ENCODE measurements around the gene USP25.
"Not testable (repeated sequence)": the region's sequence is repeated elsewhere in the genome, so short reads cannot be mapped to it uniquely, and the experiment has no call there.

The USP25 gene

DNA sequence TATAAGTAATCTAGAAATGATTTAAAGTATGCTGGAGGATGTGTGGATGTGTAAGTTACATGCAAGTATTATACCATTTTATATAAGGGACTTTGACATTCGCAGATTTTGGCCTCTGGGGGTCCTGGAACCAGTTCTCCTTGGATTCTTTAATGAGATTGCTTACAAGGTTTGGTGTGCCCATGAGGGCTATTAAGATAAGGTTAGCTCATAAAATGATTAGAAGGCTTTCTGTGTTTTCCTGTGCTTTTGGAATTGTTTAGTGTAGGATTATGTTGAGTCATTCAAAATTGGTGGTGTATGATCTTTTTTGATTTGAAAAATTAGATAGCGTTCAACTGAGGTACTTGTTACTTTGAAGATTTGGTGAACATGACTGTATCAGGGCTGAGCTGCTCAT lies 5.6 kb downstream of the USP25 start:
- DNase-seq, result no peak

DNA sequence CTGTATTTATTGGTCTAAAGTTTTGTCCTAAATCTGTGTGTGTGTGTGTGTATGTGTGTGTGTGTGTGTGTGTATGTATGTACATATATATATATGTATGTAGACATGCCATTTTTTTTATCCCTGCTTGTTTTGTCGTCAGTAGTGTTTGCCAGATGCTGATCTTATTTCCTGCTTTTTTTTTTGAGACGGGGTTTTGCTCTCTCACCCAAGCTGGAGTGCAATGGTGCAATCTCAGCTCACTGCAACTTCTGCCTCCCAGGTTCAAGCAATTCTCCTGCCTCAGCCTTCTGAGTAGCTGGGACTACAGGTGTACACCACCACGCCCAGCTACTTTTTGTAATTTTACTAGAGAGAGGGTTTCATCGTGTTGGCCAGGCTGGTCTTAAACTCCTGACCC lies 6.1 kb downstream of the USP25 start:
- not testable (repeated sequence) for DNase-seq

DNA sequence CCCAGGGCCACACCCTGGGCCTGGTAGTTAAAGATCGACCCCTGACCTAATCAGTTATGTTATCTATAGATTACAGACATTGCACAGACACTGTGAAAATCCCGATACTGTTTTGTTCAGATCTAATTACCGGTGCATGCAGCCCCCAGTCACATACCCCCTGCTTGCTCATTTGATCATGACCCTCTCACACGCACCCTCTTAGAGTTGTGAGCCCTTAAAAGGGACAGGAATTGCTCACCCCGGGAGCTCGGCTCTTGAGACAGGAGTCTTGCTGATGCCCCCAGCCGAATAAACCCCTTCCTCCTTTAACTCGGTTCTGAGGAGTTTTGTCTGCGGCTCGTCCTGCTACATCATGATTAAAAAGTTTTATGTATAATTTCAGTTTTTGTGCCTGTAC lies 9.0 kb downstream of the USP25 start:
- DNase-seq, result not testable (repeated sequence)

DNA sequence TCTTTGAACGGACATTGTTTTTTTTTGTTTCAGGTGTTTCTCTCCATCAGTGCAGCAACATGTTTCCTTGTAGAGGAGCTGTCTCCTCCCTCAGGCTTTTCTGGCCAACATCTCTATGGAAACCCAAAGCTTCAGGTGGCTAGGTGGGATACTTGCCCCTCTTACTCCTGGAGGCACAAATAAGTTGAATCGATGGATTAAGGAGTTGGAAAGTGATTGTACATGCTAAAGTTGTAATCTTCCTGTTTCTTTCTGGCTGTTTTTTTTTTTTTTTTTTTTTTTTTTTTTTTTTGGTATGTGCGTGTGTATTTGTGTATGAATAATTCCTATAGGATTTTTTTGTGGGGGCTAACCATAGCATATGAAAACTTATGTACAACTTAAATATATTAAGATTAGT lies 10.6 kb downstream of the USP25 start:
- no peak for DNase-seq

DNA sequence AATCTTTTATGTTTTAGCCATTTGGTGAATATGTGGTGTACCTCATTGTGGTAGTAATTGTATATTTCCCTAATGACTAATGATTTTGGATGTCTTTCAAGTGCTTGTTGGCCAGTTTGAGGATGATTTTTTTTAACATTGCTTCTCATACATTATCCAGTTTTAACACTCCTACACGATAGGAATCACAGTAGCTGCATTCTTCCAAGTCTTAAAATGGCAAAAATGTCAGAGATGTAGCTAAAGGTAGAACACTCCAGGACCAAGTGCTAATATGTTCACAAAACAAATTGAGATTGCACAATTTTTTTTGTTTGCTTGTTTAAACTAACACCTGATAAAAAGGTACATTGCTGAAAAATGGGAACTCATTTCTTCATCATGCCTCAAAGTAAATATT lies 11.7 kb downstream of the USP25 start:
- DNase-seq, result no peak

DNA sequence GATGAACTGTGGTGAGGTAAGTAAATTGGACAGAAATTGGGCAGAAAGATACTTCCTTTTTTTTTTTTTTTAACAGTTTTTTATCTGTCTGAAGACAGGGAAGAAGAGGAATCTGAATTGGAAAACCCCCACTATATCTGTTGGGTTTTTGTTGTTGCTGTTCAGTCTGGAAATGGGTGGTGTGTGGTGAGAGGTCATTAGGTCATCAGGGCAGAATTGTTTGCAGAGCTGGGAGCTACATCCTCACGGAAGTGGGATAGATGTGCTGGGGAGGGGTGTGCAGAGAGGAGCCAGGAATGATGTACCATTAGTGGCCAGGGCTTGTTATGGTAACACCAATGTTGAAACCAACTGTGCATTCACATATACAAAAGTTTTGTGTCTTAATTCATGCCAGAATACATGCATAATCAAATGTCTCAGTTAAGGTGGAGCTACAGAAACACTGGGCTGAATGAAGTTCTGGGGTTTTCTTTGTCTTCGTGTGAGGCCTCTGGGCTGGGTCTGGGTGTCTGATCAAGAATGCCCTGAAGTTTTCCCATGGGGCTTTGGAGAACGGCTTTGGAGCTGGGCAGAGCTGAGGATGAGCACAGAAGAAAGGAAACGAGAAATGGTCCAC lies 12.4 kb downstream of the USP25 start:
- DNase-seq, result no peak

DNA sequence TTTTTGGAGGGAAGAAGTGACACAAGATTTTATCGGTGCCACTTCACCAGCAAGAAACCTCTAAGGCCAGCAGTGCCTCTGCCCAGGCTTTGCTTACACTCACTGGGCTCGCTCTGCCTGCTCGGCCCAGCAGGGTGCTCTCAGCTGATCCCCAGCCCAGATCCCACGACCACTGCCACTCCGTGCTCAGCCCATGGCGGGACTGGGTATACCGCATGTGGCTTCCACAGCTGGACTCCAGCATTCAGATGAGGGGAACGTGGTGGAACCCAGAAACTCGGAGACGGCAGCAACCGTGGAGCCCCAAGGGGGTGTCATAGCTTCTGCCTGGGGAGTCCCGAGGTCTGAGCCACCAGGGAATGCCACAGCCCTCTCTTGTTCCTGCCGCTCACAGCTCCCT lies 12.9 kb downstream of the USP25 start:
- DNase-seq, result no peak

DNA sequence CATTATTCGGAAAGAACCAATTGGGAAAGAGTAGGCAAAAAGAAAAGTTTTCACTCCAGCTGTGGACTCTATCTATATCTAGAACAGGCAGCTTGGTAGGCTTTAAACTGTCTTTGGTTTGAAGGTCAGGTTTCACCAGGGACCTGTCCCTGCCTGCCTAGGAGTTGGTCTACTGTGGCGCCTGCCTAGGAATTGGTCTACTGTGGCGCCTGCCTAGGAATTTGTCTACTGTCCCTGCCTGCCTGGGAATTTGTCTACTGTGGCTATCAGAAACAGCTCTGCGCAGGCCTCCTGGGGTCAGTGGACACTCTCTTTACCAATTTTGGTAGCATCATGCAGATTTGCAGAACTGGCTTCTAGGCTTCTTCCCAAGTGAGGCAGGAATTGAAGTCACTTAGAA lies 13.8 kb downstream of the USP25 start:
- DNase-seq, result no peak

DNA sequence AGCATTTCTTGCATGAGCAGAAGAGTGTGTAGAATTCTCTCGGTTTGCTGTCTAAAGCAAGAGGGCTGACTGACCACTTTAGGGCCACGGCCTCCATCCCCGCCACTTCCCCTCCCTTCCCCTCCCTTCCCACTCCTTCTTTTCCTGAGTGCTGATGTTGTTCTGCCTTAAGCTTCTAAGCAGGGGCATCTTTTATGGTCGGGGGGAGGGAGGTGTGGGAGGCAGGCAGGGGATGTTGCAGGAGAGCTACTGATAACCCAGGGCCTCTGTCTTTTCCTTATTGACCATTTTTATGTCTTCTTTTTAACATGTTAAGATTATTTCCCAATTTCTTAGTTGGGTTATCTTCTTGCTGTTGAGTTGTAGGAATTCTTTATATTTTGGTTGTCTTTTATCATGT lies 15.1 kb downstream of the USP25 start:
- DNase-seq, result no peak

DNA sequence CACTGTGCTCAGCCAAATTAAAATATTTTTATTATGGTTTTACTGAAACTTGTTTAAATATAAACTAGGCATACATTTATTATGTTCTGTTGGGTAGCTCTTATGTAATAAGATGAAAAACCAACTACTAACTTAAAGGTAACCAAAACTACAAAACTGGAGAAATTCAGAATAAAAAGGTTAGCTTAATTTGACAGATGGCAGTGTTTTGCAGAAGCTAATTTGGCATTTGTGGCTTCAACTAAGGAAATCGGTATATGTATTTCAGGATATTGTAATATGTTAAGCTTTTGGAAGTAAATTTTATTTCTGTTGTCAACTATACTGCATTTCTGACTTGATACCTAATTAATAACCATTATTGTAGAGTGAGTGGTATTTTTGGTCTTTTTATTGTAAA lies 18.8 kb downstream of the USP25 start:
- DNase-seq, result no peak

DNA sequence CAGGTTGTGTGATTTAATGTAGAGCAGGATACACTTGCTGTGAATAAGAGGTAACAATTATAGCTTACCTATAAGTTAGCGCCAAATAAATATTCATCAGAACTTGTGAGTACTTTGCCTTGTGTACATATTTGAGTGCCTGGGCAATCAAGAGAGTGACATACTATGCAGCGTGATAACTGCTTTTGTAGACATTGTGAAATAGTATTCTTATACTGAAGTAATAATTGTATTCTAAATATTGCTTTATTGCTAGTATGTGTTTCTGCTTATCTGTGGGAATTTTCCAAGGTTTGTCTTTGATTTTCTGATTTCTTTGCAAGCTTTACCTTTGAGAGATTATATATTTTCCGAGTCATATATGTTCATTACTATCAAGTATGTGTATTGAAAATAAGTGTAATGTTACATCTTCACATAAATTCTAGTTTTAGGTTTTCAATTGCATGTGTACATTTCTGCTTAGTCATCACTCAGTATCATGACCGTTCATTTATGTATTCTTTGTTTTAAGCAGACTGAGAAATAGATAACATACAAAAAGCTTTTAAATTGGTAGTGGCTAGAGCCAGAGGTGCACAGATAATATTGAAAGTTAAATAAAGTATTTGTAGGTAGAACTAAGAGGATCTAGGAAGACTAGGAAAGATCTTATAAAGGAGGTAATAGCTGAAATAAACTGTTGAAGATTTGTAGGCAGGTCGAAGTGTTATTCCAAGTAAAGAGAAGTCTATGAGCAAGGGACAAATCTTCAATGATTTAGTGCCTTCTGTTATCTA lies 19.5 kb downstream of the USP25 start:
- DNase-seq, result no peak

DNA sequence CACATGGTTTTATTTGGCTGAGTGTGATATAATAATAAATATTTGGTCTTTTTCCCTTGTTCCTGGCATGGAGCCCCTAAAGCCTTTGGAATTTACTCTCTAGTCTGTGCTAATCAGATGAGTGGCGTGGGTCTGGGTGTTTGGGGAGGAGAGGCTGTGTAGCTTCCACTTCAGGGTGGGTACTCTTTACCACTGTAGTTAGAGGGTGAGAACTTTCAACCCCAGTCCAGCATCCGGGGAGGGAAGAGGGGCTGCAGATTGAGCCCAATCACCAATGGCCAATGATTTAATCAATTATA lies 20.0 kb downstream of the USP25 start:
- DNase-seq, result no peak

DNA sequence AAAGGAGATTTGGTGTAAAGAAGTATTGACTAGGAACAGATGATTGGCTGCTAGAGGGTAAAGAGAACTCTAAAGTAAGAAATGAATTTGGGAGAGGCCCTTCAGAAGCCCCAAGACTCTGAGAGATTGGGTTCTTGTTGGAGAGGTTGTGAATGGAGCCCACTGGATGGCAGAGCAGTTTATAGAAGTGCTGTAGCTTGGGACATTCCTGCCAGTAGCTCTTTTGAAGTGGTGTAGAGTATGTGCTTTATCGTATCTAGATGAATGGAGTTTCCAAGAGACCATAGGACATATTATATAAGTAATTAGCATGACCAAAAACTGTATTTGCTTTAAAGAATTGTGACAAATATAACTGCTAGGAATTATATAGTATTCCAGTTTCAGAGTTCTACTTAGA lies 21.3 kb downstream of the USP25 start:
- DNase-seq, result no peak

DNA sequence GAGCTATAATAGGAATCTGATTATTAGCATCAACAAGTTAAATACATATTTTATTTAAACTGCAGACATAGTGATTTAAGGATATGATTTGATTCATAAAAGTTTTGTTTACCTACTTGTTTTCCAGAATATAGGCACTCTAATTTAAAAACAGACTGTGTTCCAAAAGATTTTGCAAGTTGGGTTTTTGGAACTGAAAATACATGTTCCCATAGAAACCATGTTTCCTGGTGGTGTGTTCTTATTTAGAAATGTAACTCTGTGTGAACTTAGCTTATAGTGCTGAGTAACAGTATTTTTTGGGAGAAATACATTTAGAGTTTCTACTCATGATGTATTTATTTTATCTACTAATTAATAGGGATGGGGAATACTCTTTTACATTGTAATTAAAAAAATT lies 21.8 kb downstream of the USP25 start:
- no peak for DNase-seq

DNA sequence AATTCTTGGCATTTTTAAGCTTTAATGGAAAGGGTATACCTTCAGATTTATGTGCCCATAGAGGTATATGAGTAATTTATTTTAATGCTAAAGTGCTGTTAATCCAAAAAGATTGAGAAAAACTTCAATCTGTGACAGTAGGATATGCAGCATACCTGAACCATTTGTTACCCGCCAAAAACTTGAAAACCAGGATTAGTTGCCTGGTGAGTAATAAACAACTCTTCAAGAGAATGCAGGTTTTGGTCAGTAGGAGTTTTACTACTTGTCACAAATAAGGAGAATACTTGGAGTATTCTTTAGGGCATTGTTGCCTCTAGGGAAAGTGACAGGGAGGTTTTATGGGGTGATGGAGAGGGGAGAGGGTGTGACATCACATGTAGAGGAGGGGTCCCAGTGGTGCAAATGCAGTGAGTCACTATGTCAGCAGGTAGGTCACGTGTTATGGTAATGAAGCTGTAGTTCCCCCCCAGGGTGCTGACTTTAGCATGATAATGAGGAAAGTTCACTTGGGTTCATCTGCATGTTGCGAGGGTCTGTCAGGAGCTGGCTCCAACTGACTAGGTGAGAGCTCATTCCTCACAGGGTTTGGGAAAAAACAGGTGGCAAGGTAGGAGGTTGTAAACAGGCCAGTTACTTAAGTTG lies 23.1 kb downstream of the USP25 start:
- DNase-seq, result no peak

DNA sequence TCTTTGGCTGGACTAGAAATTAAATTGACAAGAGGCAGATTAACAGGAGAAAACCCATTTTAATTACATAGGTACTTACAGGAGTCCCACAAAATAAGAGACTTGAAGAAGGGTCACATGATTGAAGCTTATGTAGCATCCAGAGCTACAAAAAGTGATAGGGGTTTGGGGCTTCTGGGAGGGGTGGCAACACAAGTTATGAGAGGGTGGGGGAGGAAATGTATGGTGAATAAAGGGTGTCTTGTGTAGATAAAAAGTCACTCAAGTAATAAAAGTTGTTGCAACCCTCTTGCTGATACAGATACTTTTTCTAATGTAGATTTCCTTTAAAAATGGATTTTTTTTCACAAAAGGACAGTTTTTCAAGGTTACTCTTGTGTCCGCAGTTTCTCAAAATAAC lies 24.0 kb downstream of the USP25 start:
- DNase-seq, result no peak

DNA sequence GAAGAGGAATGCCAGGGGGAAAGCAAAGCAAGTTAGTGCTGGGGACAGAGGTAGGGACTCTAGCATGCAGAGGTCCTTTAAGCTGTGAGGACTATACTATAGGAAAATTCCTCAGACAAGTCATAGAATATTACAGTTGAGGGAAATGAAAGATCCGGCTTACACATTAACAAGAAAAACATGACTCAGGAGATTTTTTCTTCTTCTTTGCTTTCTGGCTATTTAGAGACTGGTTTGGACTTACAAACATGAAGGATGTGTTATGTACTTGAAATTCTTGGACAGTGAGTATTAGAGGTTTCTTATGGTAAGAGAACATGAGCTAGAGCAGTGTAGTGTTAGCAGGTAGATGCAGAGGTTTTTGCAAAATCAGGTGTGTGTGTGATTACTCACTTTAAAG lies 24.9 kb downstream of the USP25 start:
- no peak for DNase-seq

DNA sequence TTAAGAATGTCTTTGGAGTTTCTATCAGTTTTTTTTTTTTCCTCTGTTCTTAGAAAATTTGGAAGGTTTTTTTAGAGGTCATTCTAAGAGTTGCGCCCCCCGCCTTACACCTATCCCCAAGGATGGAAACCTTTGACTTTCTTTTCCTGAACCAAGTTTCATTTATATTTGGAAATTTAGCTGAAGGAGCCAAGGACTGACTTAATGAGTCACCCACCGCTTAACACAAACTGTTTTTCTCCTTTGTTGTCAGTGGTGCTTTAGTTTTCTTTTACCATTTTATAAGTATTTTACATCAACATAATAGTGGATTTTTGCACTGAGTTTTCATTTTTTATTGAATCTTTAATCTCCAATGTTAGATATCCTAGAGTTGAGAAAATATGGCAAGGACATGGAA lies 25.3 kb downstream of the USP25 start:
- DNase-seq, result no peak

DNA sequence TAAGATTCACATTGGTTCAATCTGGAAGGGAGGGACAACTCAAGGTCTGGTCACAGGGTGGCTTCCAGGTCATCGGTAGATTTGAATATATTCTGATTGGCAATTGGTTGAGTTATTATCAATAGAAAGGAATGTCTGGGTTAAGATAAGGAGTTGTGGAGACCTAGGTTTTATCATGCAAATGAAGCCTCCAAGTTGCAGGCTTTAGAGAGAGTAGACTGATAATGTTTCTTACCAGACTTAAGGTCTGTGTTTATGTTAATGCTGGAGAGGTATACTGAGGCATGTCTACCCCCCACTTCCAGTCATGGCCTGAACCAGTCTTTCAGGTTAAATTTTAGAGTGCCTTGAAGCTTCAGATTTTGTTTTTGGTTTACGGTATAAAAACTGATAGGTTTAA lies 29.7 kb downstream of the USP25 start:
- no peak for DNase-seq

DNA sequence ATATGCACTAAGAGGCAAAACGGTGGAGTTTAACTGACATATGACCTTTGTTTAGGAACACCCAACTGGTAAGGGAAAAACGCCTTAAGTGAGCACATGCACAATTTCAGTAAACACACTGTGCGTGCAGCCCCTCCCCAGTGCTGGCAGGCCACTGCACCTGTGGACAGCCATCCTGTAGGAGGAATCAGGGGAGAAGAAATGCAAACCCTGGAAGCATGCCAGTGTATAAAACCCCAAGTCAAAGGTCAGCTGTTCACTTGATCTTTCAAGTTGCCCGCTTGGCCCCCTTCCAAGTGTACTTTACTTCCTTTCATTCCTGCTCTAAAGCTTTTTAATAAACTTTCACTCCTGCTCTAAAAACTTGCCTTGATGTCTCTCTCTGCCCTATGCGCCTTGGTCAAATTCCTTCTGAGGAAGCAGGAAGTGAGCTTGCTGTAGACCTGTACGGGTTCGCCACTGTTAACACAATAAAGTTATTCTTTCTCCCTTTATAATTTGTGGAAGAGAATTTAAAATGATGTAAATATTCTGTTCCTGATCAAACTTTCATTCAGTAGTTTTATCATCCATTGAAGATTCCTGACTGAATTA lies 31.8 kb downstream of the USP25 start:
- DNase-seq, result no peak

DNA sequence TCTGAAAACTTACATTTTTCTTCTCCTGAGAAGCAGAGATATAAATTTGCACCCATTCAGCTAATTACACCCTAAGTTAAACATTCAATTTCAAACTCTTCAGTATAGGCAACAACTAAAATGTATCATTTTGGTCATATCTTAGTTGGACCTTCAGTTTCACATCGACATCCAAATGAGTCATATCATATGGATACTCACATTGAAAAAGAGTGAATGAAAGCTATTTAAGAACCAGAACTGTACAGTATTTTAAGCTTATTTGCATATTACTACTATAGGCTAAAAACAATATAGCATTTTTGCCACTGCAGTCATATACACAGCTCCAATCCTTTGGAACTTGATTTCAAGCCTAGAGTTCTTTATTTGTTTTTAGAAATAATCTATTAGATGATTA lies 33.6 kb downstream of the USP25 start:
- no peak for DNase-seq

DNA sequence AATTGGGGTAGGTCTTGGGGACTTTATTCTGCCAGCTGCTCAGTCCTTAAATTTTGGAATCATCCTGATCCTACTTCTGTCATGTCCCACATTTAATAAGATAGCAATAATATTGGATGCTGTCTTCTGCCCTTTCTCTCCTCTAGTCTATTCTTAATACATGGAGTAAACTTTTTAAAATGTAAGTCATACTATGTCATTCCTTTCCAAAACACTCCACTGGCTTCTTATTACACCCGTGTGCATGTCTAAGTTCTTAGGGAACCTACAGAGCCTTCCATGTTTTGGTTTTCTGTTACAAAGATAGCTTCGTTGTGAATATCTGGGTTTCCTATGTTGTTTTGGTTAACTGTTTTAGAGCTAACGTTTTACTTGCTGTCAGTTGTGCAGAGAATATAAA lies 35.1 kb downstream of the USP25 start:
- DNase-seq, result no peak

DNA sequence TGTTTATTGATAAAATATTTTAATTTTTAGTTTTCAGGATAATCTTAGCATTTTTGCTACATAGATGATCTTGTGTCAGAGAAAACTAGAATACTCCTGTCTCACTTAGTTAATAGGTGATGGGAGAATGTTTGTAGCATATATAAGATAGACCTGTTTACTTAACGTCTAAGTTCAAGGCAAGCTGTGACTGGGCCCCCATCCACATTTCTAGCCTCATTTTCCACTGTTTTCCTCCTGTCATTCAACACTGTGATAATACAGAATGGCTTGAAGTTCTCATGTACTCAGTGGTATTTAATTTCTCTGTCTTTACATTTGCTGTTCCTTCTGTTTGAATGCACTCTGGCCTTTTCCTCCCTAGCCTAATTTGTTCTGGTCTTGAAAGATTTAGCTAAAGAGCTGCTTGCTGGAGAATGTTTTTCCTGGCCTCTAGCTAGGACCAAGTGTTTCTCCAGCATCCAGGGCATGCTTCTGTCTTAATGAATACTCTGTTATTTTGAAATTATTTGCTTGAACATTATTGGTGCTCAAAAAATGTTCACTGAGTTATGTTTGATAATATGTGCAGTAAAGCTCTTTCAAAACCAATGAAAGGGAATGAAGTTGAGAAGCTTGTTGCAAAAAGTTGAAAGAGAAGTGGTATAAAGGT lies 37.3 kb downstream of the USP25 start:
- DNase-seq, result no peak

All from NCI-H2107 (cell line).